GM12892 (cell line): Measurements from ENCODE around the gene LDAH.

ENCODE experiments used
- DNase-seq: peaks from one replicate; pipeline ENCODE4 v3.0.0; 2011; ENCODE audit not compliant: insufficient read length
- FAIRE-seq: peaks from 2 replicates; lab custom pipeline; 2011; peaks lifted over from hg19 to GRCh38; lab: Jason Lieb, UNC
- POLR2A ChIP-seq: IDR thresholded peaks from 2 replicates; pipeline ENCODE4 v1.6.1; 2011; ENCODE audit warnings: low read depth, low read length, control low read depth
- POLR2AphosphoS5 ChIP-seq: IDR thresholded peaks from 2 replicates; pipeline ENCODE4 v1.6.1; 2011; ENCODE audit warnings: low read depth, low read length, control low read depth
- TAF1 ChIP-seq: IDR thresholded peaks from 2 replicates; pipeline ENCODE4 v1.6.1; 2011; ENCODE audit warnings: low read depth, mild to moderate bottlenecking, control low read depth, low read length, borderline replicate concordance

LDAH gene

DNA sequence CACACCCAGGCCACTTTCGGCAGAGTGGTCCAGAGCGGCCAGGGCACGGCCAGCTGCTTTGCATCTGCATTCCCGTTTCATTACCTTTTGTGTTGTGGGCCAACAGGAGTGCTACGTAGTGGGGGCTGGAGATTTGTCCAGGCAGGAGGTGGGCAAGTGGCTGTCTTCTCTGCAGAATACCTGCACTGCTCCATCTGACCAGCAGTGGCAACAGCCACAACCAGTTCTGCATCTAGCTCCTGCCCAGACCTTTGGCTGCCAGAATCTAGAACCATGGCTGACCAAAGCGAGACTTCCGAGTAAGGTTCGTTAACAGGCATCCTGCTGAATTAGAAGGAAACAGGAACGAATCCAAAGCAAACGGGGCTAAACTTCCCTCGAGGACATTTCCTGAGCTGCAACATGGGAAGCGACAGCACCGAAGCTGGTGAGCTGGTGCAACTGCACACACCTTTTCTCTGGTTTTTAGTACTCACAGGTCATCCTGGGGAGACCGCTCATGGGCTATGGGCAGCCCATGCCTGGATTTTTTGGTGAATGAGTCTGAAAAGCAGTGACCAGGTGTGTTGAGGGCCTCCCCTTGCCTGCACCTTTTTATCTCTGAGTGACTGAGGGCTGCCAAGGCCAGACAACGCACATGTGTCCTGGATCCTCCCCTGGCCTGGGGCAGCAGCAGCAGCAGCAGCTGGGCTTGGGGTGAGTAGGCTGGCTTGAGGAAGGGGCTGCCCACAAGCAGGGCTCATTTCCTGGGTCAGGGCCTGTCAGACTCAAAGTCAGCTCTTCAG lies 145.4 kb downstream of the LDAH start:
- TF ChIP-seq POLR2A = no peak
- TF ChIP-seq TAF1 = no peak
- TF ChIP-seq POLR2AphosphoS5 = 0 out of 2 replicates have a peak, but pooled peaks have one; percentile 27
- DNase-seq (no peak), FAIRE-seq (peak; percentile 74)

DNA sequence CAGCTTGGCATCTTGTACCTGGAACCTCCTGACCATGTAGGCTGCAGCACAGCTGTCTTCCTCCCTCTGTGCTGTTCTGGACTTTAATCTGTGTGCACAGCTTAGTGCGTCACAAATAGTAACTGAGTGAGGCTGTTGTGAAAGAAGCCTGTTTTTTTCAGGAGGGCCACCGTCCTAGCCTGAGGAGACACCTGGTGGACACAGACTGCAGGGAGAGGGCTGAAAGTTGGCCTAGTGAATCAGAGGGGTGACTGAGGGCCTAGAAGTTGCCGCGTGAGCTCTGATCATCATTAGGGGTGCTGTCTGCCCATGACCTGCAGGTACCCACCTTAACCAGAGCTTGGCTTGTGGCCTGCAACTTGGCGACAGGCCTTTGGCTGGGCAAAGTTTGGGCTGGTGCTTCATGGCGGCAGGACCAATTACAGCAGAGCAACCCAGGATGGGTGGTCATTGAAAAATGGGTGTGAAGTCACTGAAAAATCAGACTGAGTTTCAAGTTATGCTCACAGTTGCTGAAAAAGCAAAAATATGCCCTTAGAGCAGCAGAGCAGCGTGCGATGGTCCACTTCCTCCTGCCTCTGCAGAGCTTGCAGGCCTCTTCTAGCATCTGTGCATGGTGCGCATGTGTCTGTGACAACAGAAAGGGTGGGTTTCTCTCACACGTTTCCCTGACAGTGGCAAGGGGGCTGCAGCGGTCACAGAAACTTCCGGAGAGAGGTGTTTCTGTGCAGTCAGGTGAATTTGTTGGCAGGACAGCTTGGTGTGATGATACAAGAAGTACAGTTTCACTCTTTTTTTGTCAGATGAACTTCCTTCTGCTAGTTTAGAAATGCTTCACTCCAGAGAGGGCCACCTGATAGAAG lies 146.3 kb downstream of the LDAH start:
- FAIRE-seq (peak; percentile 92), DNase-seq (peak; percentile 73)
- TF ChIP-seq POLR2A (peak; percentile 28; the same call in 1 of the 2 replicates), TAF1 (no peak), POLR2AphosphoS5 (no peak)

DNA sequence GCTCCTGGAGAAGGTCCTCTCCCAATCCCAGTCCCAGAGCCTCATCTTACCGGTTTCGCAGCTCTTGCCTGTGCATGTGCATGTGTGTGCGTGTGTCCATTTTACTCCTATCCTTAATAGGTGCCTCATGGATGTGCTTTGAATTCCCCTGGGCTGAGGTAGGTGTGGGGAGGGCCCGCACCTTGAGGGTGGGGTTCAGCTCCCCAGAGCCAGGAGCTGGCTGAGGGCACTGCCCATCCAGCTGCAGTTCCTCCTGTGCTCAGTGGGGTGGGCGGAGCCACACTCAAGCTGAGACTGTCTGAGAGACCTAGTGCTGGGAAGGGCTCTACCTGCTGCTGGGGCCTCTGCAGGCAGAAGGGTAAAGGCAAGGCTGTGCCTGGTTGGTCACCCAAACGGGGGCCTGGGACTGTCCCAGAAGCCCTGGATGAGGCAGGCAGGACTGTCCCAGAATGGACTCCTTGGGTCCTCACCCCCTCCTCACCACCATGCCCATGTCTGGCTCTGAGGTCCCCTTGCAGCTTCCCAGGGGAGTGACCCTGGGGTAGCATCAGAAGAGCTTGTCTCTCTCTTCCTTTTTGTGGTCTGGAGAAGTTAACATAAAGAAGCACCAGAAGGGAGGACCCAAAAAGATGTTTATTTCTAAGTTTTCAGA lies 147.1 kb downstream of the LDAH start:
- peak; percentile 71 for FAIRE-seq
- DNase-seq = peak; percentile 68
- TF ChIP-seq POLR2AphosphoS5 (no peak), POLR2A (no peak), TAF1 (no peak)

DNA sequence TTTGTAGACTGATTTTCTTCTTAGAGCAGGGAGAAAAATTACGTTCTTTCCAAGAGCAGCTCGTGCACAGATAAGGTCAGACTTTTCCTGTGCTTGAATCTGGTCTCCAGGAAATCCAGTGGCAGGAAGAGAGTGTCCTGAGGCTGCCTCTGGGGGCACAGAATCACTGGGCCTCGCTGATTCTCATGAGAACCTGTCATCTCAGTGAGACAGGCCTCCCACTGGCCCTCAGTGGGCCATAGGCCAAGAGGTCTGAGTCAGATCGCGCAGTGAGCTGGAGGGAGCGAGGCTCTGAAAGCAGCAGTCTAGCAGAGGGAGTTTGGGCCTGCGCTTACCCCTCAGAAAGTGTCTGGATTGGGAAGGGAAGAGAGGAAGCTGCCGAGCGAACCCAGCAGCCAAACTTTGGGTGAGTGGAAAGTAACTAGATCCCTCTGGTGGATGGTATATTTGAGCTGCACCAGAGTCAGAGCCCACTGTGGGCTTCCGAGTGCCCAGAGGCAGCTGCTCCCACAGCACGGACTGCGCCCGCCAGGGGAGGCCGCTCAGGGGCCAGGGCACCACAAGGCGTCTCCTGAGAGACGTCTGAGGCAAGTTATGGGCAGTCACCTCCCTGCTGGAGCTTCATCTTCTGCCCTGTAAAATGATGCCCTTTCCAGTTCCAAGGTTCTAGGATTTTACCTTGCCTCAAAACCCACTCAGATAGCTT lies 147.8 kb downstream of the LDAH start:
- FAIRE-seq (no peak), DNase-seq (no peak)
- TF ChIP-seq POLR2A (no peak), TAF1 (no peak), POLR2AphosphoS5 (no peak)

DNA sequence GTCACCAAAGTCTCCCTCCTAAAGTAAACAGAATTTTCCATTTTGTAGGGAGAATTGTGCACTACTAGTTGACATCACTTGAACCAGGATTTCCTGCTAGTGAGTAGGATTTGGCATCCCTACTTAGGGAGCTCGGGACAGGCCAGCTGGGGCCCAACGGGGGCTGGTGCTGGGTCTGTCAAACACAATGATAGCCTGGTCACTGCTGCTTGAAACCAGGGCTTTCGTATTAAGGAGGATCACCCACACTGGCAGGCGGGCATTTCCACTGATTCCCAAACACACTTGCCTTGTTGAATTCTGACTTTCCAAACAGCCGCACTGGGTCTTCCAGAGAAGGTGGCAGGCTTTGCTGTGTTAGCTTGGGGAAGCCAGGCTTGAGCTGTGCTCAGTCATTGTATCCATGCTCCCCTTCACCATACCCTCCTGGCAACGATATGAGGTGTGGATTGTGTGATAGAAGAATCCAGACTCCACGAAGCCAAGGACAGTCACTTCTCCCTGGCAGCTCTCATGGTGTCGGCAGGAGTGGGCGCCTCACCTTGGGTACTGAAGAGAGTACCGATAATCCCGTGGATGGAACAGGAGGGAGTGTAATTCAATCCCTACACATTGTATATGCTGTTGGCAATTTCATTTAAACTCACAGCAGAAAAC lies 148.5 kb downstream of the LDAH start:
- TF ChIP-seq POLR2A (no peak), TAF1 (no peak), POLR2AphosphoS5 (no peak)
- peak; percentile 81 for FAIRE-seq
- DNase-seq = no peak

DNA sequence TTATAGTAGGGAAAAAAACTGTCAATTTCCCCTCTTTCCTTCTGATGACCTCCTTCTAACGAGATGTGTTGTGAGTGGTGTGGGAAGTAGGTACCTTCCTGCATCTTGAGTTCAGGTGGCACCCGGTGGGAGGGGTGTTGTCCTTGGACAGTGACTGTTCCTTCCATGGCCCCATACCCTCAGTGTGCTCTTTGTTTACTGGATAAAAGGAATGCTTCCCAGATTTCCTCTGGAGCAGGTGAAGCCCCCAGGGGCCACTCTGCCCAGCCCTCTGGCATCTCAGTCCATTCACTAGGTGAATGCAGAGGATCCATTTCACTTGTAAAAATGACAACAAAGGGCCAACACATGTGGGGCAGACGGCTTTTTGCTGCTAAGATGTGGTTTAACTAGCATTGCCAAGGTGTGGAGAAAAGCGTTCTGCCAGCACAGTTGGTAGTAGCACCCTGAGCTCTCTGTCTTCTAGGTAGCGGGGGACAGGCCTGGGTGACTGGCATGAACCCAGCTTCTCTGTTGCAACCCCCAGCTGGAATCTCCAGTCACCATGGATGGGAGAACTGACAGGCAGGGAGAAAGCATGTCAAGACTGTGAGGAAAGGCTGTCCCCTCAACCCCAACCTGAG lies 149.1 kb downstream of the LDAH start:
- DNase-seq (no peak), FAIRE-seq (no peak)
- TF ChIP-seq POLR2AphosphoS5 (no peak), POLR2A (no peak), TAF1 (no peak)

DNA sequence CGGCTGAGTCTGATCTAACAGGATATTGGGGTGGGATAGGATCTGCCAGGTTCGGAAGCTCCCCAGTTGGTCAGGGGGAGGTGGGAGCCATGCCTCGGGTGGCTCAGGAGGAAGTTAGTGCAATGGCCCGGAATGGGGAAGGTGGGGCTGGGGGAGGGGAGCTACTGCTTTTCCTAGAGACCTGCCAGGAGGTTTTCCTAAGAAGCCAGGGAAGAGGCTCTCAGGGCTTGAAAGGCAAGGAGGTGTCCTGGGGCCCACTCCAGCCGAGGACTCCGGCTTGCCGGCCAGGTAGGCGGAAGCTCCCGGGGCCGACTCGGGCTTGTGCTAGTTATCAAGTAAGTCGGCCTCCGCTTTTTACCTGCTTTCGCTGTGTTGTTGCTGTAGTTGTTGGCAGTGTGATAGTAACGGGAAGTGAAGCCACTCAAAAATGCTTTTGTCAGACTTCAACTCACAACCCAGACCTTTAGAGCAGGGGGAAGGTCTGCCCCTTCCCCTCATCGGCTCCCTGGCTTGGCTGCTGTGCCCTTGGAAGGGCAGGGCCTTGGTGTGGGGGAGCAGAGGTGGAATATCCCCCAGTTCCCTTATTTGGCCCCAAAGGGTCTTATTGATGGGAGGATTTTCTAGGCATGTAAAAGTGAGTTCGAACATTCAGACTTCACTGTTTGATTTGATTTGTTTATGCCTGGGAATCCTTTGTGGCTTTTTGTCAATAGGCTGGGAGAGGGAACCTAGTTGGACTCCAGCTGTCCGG lies 150.5 kb downstream of the LDAH start:
- no peak for DNase-seq
- TF ChIP-seq TAF1 (no peak), POLR2AphosphoS5 (no peak), POLR2A (no peak)
- FAIRE-seq = no peak

DNA sequence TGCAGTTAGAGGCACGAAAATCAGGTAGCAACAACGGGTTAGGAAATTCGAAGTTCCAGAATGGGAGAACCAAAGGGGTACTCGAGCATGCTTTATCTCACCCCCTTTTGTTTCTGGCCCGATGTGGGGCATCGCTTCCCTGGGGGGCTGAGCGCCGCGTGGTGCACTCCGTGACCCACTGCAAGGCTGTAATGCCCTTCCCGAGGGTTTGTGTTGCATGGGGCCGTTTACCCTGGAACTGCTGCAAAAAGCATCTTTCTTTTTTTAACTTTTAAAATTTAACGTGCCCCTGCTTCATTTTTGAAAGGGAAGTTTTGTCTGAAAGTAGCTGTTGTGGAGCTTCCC lies 151.2 kb downstream of the LDAH start:
- no peak for FAIRE-seq
- no peak for DNase-seq
- no peak for TF ChIP-seq POLR2AphosphoS5
- TF ChIP-seq POLR2A = no peak
- no peak for TF ChIP-seq TAF1

DNA sequence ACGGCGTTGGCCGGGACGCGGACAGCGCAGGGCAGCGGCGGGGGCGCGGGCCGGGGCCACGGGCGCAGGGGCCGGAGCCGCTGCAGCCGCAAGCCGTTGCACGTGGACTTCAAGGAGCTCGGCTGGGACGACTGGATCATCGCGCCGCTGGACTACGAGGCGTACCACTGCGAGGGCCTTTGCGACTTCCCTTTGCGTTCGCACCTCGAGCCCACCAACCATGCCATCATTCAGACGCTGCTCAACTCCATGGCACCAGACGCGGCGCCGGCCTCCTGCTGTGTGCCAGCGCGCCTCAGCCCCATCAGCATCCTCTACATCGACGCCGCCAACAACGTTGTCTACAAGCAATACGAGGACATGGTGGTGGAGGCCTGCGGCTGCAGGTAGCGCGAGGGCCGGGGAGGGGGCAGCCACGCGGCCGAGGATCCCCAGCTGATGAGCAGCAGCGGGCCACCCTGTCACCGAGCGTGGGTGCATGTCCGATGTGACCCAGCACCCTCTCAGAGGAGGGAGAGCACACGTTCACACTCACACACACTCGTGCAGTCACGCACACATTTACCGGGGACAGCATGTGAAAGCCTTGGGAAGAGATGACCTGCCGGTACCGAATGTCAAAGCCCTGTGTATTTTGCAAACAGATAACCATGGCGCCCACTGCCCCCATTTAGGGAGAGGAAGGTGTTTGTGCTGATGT lies 151.7 kb downstream of the LDAH start:
- DNase-seq (no peak), FAIRE-seq (no peak)
- TF ChIP-seq TAF1 = no peak
- no peak for TF ChIP-seq POLR2A
- no peak for TF ChIP-seq POLR2AphosphoS5
